Hematopoietic multipotent progenitor cell treated with erythropoietin and hydrocortisone succinate and interleukin-3 and kit ligand, for 6 days (in vitro differentiated cells): ENCODE results near the gene CTDSP1.

Experiments
- DNase-seq: peaks from one replicate; pipeline ENCODE4 v3.0.0-alpha.2; 2015

Gene CTDSP1

DNA sequence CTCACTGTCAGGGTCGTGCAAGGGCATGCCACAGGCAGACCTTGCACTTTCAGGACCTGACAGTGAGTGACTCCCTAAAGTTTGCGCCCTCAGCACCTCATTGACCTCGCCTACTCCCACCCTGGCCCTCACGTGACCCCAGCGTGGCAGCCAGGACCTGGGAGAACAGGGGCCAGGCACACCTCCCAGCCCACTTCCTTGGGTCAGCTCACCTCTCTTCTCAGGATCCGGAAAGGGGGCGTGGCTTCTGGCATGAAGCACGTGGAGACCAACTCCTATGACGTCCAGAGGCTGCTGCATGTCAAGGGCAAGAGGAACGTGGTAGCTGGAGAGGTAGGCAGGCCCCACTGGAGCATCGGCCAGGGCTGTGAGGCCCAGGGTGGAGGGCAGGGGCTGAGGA is 28.1 kb downstream of the CTDSP1 start:
- DNase-seq: no peak

GRCh38 chr2:218428846-218429558 is 29.3 kb downstream of the CTDSP1 start:
- DNase-seq: no peak

DNA sequence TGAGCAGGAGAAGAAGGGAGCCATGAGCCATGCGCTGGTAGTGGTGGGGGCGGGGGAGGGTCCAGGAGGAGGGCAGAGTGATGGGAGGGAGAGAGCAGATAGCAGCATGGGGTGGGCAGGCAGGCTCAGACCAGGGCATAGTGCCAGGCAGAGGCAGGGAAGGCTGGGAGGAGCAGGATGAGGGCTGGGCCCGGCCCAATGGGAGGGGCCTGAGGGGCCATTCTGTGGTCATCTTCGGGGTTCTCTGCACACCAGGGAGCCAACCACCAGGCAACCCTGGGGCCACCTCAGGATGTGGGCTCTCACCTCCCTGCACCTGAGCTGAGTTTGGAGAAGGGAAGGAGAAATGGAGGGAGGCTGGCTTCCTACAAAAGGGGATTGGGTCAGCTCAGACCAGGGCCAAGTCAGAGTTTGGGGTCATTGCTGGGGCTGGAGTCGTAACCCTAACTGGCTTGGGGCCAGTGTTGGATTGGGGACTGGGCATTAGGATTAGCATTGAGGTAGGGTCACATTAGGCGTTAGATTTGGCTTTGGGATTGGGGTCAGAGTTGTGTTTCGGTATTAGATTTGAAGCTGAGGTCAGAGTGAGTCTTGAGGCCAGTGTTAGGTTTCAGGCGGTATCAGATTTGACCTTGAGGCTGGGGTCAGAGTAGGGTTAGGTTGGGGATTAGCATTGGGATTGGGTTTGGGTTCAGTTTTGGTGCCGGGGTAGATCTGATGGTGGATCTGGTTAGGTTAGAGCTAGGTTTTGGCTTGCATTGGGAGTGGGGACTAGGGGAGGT is 30.4 kb downstream of the CTDSP1 start:
- DNase-seq: peak; percentile 91

DNA sequence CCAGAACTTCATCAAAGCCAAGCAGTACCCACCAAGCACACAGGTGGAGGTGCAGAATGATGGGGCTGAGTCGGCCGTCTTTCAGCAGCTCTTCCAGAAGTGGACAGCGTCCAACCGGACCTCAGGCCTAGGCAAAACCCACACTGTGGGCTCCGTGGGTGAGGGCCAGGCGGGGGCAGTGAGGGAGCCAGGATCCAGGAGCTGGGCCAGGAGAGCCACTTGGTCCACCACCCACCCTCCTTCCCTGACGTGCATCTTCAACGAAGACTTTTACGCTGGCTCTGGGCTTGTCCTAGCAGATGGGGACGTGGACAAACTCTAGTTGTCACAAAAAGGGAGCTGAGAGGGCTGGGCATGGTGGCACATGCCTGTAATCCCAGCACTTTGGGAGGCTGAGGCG is 31.1 kb downstream of the CTDSP1 start:
- DNase-seq: no peak

DNA sequence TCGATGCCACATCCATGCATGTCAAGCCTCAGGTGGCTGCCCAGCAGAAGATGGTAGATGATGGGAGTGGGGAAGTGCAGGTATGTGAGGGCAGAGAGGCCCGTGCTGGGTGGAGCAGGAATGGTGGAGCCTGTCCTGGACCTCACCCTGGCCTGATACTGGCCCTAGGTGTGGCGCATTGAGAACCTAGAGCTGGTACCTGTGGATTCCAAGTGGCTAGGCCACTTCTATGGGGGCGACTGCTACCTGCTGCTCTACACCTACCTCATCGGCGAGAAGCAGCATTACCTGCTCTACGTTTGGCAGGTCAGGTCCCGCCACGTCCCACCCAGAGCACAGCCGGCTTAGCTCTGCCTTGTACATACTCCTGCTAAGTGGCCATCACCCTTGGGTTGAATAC is 32.2 kb downstream of the CTDSP1 start:
- no peak for DNase-seq

- DNase-seq: no peak
These were observed 33.2 kb downstream of the CTDSP1 start for GRCh38 chr2:218432676-218433365.

DNA sequence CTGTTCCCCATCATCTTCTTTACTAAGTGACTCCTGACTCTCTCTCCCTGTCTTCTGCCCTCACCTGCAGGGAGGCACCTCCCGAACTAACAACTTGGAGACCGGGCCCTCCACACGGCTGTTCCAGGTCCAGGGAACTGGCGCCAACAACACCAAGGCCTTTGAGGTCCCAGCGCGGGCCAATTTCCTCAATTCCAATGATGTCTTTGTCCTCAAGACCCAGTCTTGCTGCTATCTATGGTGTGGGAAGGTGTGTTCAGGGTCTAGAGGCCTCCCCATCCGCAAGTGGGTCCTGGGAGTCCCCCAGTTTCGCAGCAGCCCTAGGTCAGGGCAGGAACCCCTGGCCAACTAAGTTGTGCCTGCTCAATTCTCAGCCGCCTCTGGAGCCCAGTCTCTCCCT is 34.8 kb downstream of the CTDSP1 start:
- no peak for DNase-seq

DNA sequence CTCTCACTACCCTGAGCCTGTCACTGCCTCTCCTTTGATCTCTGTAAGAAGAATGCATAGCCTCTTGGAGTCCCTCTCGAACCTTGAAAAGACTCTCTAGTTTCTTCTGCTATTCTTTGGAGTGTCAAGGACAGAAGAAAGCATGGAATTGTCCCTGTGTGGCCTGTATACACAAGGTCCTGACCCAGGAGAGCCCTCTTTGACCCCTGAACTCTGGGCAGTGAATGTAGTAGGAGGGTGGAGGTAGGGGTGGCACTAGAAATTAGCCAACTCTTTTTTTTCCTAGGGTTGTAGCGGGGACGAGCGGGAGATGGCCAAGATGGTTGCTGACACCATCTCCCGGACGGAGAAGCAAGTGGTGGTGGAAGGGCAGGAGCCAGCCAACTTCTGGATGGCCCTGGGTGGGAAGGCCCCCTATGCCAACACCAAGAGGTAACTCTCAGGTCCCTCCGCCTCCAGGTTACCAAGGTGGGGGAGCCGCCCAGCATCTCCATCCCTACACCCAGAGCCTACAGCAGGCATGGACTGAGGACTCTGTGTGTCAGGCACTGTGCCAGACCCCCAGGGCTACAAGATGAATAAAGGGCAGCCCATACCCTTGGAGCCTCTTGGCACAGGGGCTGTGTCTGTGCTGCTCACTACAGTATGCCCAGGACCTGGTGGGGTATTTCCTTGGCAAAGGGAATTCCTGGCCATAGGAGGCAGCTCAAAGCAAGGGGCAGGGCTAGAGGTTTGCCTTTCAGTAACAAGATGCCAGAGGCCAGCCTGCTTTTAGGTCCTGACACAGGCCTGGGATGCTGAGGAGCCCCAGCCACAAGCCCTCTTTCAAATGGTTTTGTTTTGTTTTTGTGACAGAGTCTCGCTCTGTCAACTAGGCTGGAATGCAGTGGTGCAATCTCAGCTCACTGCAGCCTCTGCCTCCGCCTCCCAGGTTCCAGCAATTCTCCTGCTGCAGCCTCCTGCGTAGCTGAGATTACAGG is 35.6 kb downstream of the CTDSP1 start:
- no peak for DNase-seq

DNA sequence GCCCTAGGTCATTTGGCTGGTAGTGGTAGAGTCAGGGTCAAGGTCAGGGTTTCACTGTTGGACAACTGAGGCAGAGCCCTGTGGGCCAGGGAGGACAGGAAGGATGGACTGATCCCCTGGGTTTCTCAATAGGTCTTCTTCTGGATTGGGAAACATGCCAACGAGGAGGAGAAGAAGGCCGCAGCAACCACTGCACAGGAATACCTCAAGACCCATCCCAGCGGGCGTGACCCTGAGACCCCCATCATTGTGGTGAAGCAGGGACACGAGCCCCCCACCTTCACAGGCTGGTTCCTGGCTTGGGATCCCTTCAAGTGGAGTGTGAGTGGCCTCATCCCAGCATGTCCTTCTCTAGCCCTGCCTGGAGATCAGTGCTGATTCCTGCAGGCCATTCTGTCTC is 37.3 kb downstream of the CTDSP1 start:
- no peak for DNase-seq

DNA sequence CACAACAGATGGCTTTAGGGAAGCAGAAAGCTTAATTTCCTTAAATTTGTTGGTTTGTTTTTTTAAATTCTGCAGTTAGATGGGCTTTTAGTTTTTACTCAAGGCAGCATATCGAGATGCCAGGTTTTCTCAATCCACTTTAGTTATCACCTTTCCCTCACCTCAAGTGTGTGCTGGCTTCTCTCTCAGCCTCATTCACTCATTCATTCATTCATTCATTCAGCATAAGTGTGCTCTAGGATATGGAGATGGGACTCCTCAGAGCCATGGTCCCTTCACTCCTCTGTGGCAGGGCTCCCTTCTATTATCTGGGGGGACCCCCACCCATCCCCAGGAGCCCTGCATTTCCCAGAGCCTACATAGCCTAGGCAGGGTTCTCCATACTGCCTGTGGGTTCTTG is 38.3 kb downstream of the CTDSP1 start:
- DNase-seq: no peak

DNA sequence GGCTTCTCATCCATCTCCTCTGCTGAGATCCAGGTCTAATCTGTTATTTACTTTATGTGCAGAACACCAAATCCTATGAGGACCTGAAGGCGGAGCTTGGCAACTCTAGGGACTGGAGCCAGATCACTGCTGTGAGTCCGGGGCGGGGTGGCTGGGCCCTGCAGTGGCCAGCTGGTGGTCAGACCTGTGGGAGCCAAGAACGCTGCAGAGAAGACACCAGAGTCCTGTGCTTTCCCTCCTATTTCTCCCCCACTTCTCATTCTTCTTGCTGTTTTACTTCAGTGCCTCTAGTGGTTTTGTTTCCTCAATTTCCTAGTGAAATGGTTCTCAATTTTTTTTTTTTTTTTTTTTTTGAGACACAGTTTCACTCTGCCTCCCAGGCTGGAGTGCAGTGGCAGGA is 38.9 kb downstream of the CTDSP1 start:
- DNase-seq: no peak

GRCh38 chr2:218444692-218445357 is 45.2 kb downstream of the CTDSP1 start:
- DNase-seq: no peak

DNA sequence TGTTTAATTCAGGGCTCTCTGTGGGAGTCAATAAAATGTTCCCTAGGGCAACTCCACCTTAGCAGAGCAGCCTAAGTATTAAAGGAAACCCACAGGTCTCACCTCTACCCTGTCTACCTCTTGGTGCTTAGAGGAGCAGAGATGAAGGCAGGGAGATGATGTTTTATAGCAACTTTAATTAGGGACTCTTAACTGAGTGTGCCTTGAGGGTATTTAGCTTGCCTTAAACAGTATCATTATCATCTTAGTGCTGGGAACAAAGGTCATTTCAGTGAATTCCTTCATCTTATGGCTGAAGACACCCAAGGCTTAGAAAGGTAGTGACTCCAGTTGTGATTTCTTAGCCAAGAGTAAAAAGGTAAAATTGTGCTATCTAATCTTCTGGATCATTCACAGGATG is 45.9 kb downstream of the CTDSP1 start:
- DNase-seq: no peak

GRCh38 chr2:218446547-218446946 is 46.9 kb downstream of the CTDSP1 start:
- no peak for DNase-seq

GRCh38 chr2:218447072-218447471 is 47.4 kb downstream of the CTDSP1 start:
- no peak for DNase-seq

DNA sequence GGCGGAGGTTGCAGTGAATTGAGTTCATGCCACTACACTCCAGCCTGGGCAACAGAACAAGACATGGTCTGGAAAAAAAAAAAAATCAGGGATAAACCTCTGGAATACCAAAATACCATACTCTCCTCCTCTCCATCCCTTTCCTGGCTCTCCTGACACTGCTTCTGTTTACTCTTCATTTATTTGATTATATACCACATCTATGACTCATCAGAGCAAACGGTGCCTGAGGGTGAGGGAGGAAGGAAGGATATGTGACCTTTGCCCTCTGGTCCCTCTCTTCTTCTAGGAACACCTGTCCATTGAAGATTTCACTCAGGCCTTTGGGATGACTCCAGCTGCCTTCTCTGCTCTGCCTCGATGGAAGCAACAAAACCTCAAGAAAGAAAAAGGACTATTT is 49.3 kb downstream of the CTDSP1 start:
- no peak for DNase-seq

DNA sequence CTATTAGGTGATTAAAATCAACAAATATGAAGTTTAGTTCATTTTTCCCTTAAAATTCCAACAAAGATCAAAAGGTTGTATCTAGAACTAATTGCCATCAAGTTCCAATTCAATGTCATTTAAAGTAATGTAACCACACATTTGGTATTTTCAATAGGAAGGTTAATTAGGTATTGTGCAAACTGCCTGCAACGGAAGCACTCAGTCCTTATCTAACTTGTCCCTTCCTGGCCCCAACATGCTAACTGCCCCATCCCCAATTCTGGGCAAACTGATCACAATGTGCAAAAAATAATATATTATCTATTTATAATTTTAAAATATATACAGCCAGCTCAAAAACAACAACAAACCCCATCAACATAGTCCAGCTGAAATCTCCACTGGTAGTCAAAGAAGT is 52.4 kb downstream of the CTDSP1 start:
- peak; percentile 41 for DNase-seq
